Loucy (cell line): ENCODE measurements around the gene LYVE1.

ENCODE experiments used
- H2AFZ ChIP-seq: fragments of 200-600 bp; sonication (generic); 2 replicates; pipeline ENCODE4 v1.6.0; 2016; ENCODE audit warnings: antibody characterized with exemption, mild to moderate bottlenecking, low read length, moderate library complexity
- H3F3A ChIP-seq: fragments of 200-600 bp; 2 replicates; pipeline ENCODE4 v1.6.0; 2016; ENCODE audit warnings: antibody characterized with exemption, low read depth, mild to moderate bottlenecking
- H3K27me3 ChIP-seq: fragments of 200-600 bp; sonication (generic); 2 replicates; pipeline ENCODE4 v1.6.1; 2014; ENCODE audit warnings: low read length, mild to moderate bottlenecking; ENCODE audit not compliant: insufficient read depth, poor library complexity, severe bottlenecking
- H3K36me3 ChIP-seq: fragments of 200-600 bp; sonication (generic); 2 replicates; pipeline ENCODE4 v1.6.1; 2016; ENCODE audit warnings: low read length; ENCODE audit not compliant: insufficient read depth
- H3K4me1 ChIP-seq: fragments of 200-600 bp; sonication (generic); 2 replicates; pipeline ENCODE4 v1.5.1; 2014; ENCODE audit warnings: low read length, mild to moderate bottlenecking; ENCODE audit not compliant: insufficient read depth, poor library complexity, severe bottlenecking
- H3K4me2 ChIP-seq: fragments of 200-600 bp; sonication (generic); 2 replicates; pipeline ENCODE4 v1.6.0; 2014; ENCODE audit warnings: antibody characterized with exemption, low read length, low read depth, mild to moderate bottlenecking; ENCODE audit not compliant: poor library complexity, severe bottlenecking
- H3K4me3 ChIP-seq: fragments of 200-600 bp; sonication (generic); 2 replicates; pipeline ENCODE4 v1.5.1; 2014; ENCODE audit warnings: low read length, mild to moderate bottlenecking, mixed read lengths; ENCODE audit not compliant: poor library complexity, severe bottlenecking
- H3K79me2 ChIP-seq: fragments of 200-600 bp; sonication (generic); 2 replicates; pipeline ENCODE4 v1.6.1; 2014; ENCODE audit warnings: low read length; ENCODE audit not compliant: insufficient read depth
- H3K9ac ChIP-seq: fragments of 200-600 bp; sonication (generic); 2 replicates; pipeline ENCODE4 v1.6.0; 2014; ENCODE audit warnings: mild to moderate bottlenecking, low read depth, low read length, moderate library complexity; ENCODE audit not compliant: poor library complexity, severe bottlenecking
- H3K9me2 ChIP-seq: fragments of 200-600 bp; sonication (generic); replicated peaks from 2 replicates; pipeline ENCODE4 v1.6.1; 2016; ENCODE audit warnings: low read depth, low read length, mixed read lengths
- H3K9me3 ChIP-seq: fragments of 200-600 bp; sonication (generic); 2 replicates; pipeline ENCODE4 v1.6.1; 2014; ENCODE audit warnings: mild to moderate bottlenecking, antibody characterized with exemption, low read length, low read depth; ENCODE audit not compliant: insufficient read depth
- H4K20me1 ChIP-seq: fragments of 200-600 bp; sonication (generic); 2 replicates; pipeline ENCODE4 v1.6.0; 2014; ENCODE audit warnings: antibody characterized with exemption, low read length, mild to moderate bottlenecking; ENCODE audit not compliant: insufficient read depth, poor library complexity, severe bottlenecking
- EZH2phosphoT487 ChIP-seq: fragments of 200-600 bp; IDR thresholded peaks from 2 replicates; pipeline ENCODE4 v1.6.1; 2018; ENCODE audit warnings: antibody characterized with exemption, mild to moderate bottlenecking, moderate library complexity, borderline replicate concordance
- TF ChIP-seq, protein P1 (sequence below): fragments of 200-600 bp; sonication (generic); conservative IDR thresholded peaks from 2 replicates; pipeline ENCODE4 v1.5.1; 2014; ENCODE audit warnings: mild to moderate bottlenecking, antibody characterized with exemption, low read length

The LYVE1 gene

DNA sequence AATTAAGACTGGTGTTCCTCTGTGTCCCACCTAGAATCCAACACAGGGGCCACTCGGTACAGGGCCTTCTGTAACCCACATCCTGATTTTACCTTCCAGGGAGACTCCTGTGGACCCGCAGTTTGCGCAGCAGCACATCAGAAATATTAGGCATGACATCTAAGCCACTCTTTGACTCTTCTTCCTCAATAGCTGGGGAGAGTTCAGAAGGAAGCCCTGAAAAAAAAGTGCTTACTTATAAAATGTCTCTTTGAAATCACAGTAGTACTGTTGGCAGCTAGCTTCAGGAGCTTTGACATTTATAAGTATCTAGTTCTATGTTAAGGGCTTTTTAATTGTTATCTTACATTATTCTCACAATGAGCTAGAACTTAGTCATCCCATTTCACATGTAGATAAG lies 41.2 kb upstream of the LYVE1 start:
- H3K36me3 ChIP-seq, result no peaks in the 10 kb centered on the region
- H3K9me3 ChIP-seq, result no peaks in the 10 kb centered on the region
- no peak overlapping the region for H3K4me2 ChIP-seq
- H3K4me1 ChIP-seq, result peaks cover 35% of the 10 kb centered on the region
- H3F3A ChIP-seq, result no peaks in the 10 kb centered on the region
- no peak overlapping the region for H3K4me3 ChIP-seq
- no peaks in the 10 kb centered on the region for H4K20me1 ChIP-seq
- H3K9ac ChIP-seq, result no peak overlapping the region
- no peaks in the 10 kb centered on the region for H3K27me3 ChIP-seq
- no peaks in the 10 kb centered on the region for H3K9me2 ChIP-seq
- H3K79me2 ChIP-seq, result no peaks in the 10 kb centered on the region
- no peak overlapping the region for H2AFZ ChIP-seq
- no peak for TF ChIP-seq EZH2phosphoT487
- TF ChIP-seq, protein P1, sequence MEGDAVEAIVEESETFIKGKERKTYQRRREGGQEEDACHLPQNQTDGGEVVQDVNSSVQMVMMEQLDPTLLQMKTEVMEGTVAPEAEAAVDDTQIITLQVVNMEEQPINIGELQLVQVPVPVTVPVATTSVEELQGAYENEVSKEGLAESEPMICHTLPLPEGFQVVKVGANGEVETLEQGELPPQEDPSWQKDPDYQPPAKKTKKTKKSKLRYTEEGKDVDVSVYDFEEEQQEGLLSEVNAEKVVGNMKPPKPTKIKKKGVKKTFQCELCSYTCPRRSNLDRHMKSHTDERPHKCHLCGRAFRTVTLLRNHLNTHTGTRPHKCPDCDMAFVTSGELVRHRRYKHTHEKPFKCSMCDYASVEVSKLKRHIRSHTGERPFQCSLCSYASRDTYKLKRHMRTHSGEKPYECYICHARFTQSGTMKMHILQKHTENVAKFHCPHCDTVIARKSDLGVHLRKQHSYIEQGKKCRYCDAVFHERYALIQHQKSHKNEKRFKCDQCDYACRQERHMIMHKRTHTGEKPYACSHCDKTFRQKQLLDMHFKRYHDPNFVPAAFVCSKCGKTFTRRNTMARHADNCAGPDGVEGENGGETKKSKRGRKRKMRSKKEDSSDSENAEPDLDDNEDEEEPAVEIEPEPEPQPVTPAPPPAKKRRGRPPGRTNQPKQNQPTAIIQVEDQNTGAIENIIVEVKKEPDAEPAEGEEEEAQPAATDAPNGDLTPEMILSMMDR, result no peak

DNA sequence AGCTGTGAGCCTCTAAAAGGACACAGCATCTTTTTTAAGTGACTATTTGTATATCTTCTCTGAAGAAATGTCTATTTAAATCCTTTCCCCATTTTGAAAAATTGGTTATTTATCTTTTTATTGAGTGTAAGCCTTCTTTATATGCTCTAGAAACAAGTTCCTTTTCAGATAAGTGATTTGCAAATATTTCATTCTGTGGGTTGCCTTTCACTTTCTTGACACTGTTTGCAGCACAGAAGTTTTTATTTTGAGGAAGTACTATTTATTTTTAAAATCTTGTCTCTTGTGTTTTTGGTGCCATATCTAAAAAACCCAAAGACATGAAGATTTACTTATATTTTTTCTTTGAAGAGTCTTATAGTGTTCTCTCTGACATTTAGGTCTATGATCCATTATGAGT lies 40.1 kb upstream of the LYVE1 start:
- TF ChIP-seq EZH2phosphoT487, result no peak
- TF ChIP-seq, protein P1, result no peak
- no peak overlapping the region for H3K4me3 ChIP-seq
- H2AFZ ChIP-seq, result no peak overlapping the region
- no peak overlapping the region for H3K4me2 ChIP-seq
- H3K79me2 ChIP-seq, result no peaks in the 10 kb centered on the region
- no peaks in the 10 kb centered on the region for H3K27me3 ChIP-seq
- no peaks in the 10 kb centered on the region for H3F3A ChIP-seq
- H3K9me2 ChIP-seq, result no peaks in the 10 kb centered on the region
- H3K9me3 ChIP-seq, result no peaks in the 10 kb centered on the region
- H3K9ac ChIP-seq, result no peak overlapping the region
- H3K4me1 ChIP-seq, result peaks cover 46% of the 10 kb centered on the region
- no peaks in the 10 kb centered on the region for H4K20me1 ChIP-seq
- H3K36me3 ChIP-seq, result no peaks in the 10 kb centered on the region

DNA sequence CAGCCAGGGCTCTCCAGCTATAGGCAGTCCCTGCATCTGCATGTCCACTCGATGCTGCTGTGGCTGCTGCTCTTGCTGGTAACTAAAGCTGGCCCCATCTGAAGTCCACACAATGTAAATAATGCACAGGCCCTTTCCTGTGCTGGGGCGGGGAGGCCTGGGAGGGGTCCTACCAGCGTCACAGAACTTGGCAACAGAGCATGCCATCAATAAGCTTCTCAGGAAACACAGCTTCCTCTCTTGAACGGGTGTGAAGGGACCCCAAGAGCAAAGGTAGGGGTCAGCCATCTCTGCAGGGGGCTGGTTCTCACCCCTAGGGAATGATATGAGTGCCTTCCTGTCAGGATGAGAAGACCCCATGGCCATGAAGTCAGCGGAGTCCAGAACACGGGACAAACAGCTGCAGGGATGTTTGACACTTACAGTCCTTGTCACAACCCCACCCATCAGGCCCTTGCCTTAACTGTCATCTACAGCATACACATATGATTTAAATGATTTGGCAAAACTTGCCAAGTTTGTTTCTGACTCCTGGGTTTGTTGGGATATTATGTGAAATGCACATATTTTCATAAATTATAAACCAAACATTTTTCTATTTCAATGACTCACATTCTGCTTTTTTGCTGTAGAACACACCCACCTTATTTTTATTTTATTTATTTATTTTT lies 39.1 kb upstream of the LYVE1 start:
- Histone ChIP-seq H3K27me3 (no peaks in the 10 kb centered on the region), H3K9me3 (no peaks in the 10 kb centered on the region), H3K9ac (no peak overlapping the region), H3K9me2 (no peaks in the 10 kb centered on the region), H3K4me2 (peak overlapping the region; percentile 40), H3K4me3 (no peak overlapping the region), H2AFZ (0 out of 2 replicates have a peak overlapping the region, but pooled peaks have one; percentile 4), H3F3A (no peaks in the 10 kb centered on the region), H4K20me1 (no peaks in the 10 kb centered on the region), H3K36me3 (no peaks in the 10 kb centered on the region), H3K79me2 (no peaks in the 10 kb centered on the region), H3K4me1 (peaks cover 50% of the 10 kb centered on the region)
- TF ChIP-seq EZH2phosphoT487, result no peak
- TF ChIP-seq, protein P1, result no peak
